Astrocyte of the spinal cord (primary cell): ENCODE data around the gene CELF3.
"Not testable (repeated sequence)": the region's sequence is repeated elsewhere in the genome, so short reads cannot be mapped to it uniquely, and the experiment has no call there.

Experiments
- DNase-seq: peaks from one replicate; pipeline ENCODE4 v3.0.0; 2011; ENCODE audit warnings: low read depth, low spot score
- H3K4me3 ChIP-seq: 2 replicates; pipeline ENCODE4 v1.5.1; 2011; ENCODE audit warnings: low read depth, mild to moderate bottlenecking, low read length, moderate library complexity
- CTCF ChIP-seq: IDR thresholded peaks from 2 replicates; pipeline ENCODE4 v1.5.1; 2012; ENCODE audit warnings: low read depth, mild to moderate bottlenecking, low read length, inconsistent platforms
- in situ Hi-C: cut with HindIII; loops from 2 replicates; pipeline ENCODE4 v1.10.0; 2017; ENCODE audit warnings: low sequenced_read_pairs

CELF3 gene

DNA sequence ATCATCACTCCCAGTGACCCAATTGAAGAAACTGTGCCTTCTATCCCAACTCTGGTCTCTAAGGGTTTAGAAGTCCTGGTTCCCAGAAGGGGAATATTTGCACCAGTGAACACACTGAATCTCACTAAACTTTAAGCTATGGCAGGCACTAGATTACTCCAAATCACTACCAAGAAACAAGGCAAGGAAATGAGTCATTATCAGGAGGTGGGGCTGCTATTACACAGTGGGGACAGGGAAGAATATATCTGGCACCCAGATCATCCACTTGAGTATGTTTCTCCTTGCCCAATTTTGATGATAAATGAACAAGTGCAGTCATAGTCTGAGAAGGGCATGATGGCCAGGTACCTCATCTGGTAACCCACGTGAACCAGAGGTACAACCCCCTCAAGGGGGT, 39.7 kb upstream of the CELF3 start:
- peak; percentile 3 for DNase-seq
- in situ Hi-C loops = no loop called here
- H3K4me3 ChIP-seq = no peak overlapping the region
- no peak for TF ChIP-seq CTCF

DNA sequence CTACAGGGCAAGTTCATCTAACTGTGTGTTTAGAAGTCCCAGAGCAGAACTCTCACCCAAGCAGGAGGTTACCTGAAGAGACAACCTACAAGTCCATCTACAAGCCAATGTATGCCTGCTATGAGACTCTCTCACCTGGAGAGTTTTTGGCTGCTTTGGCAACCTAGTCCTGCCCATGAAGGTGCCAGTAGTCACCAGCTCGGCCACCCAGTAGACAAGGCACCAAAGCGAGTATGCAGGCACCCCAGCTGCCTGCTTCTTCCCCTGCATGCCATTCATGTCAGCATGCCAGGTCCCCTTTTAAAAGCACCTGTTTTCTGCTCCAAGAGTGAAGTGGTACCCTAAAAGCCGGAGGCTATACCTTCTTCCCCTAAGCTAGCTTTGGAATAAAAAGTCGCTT, 24.9 kb upstream of the CELF3 start:
- in situ Hi-C loops = no loop called here
- no peak for TF ChIP-seq CTCF
- H3K4me3 ChIP-seq = no peak overlapping the region
- no peak for DNase-seq

- no peak overlapping the region for H3K4me3 ChIP-seq
- no peak for DNase-seq
- no peak for TF ChIP-seq CTCF
- in situ Hi-C loops = no loop called here
Measured at GRCh38 chr1:151739590-151740355, 23.2 kb upstream of the CELF3 start.

DNA sequence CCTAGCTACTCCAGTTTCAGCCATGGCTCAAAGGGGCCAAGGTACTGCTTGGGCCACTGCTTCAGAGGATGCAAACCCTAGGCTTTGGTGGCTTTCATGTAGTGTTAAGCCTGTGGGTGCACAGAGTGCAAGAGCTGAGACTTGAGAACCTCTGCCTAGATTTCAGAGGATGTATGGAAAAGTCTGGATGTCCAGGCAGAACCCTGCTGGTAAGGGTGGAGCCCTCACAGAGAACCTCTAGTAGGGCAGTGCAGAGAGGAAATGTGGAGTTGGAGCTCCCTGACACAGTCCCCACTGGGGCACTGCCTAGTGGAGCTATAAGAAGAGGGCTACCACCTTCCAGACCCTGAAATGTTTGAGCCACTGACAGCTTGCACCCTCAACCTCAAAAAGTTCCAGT, 20.9 kb upstream of the CELF3 start:
- DNase-seq = no peak
- no peak overlapping the region for H3K4me3 ChIP-seq
- TF ChIP-seq CTCF = no peak
- in situ Hi-C loops = no loop called here

DNA sequence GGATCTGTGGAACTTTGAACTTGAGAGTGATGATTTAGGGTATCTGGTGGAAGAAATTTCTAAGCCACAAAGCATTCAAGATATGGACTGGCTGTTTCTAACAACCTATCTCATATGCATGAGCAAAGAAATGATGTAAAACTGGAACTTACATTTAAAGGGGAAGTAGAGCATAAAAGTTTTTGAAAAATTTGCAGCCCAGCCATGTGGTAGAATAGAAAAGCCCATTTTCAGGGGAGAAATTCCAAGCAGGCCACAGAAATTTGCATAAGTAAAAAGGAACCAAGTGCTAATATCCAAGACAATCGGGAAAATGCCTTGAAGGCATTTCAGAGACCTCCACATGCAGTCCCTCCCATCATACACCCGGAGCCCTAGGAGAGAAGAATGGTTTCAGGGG, 20.4 kb upstream of the CELF3 start:
- no peak for DNase-seq
- H3K4me3 ChIP-seq = no peak overlapping the region
- no peak for TF ChIP-seq CTCF
- in situ Hi-C loops = no loop called here

DNA sequence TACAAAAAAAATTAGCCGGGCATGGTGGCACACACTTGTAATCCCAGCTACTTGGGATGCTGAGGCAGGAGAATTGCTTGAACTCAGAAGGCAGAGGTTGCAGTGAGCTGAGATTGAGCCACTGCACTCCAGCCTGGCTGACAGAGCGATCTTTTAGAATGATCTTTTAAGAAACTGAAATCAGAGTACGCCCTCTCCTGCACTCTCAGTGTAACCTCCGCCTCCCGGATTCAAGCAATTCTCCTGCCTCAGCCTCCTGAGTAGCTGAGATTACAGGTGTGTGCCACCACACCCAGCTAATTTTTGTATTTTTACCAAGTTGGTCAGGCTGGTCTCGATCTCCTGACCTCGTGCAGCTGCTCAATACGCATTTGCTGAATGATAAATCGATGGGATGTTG, 17.4 kb upstream of the CELF3 start:
- H3K4me3 ChIP-seq, DNase-seq, in situ Hi-C loops: not testable (repeated sequence)

GRCh38 chr1:151733126-151733525, 16.5 kb upstream of the CELF3 start:
- in situ Hi-C loops = no loop called here
- no peak for DNase-seq
- no peak for TF ChIP-seq CTCF
- H3K4me3 ChIP-seq = no peak overlapping the region
